CD4-positive, alpha-beta T cell treated with Interleukin-17A for 1 hour (primary cell): ENCODE measurements around the gene EED.
"Not testable (repeated sequence)": the region's sequence is repeated elsewhere in the genome, so short reads cannot be mapped to it uniquely, and the experiment has no call there.

ENCODE experiments used
- DNase-seq: peaks from one replicate; pipeline ENCODE4 v3.0.0-alpha.2; 2020

EED gene

GRCh38 chr11:86249307-86250098 lies 5.0 kb downstream of the EED start:
- DNase-seq: no peak

- peak; percentile 19 for DNase-seq
Measured at GRCh38 chr11:86251345-86251744, 6.8 kb downstream of the EED start.

GRCh38 chr11:86255896-86256295 lies 11.3 kb downstream of the EED start:
- no peak for DNase-seq

- DNase-seq: no peak
Measured at GRCh38 chr11:86256608-86257007, 12.1 kb downstream of the EED start.

GRCh38 chr11:86257446-86257845 lies 12.9 kb downstream of the EED start:
- DNase-seq: no peak

- no peak for DNase-seq
Measured at GRCh38 chr11:86259730-86260129, 15.2 kb downstream of the EED start.

GRCh38 chr11:86261328-86261727 lies 16.8 kb downstream of the EED start:
- no peak for DNase-seq

- no peak for DNase-seq
Measured at GRCh38 chr11:86262387-86262786, 17.8 kb downstream of the EED start.

GRCh38 chr11:86264649-86265048 lies 20.1 kb downstream of the EED start:
- no peak for DNase-seq

GRCh38 chr11:86265194-86265593 lies 20.6 kb downstream of the EED start:
- DNase-seq: no peak

- DNase-seq: no peak
Measured at GRCh38 chr11:86269645-86270044, 25.1 kb downstream of the EED start.

GRCh38 chr11:86274503-86274902 lies 29.9 kb downstream of the EED start:
- no peak for DNase-seq

- no peak for DNase-seq
Measured at GRCh38 chr11:86274999-86275398, 30.4 kb downstream of the EED start.

- no peak for DNase-seq
Measured at GRCh38 chr11:86275493-86276370, 31.2 kb downstream of the EED start.

- no peak for DNase-seq
Measured at GRCh38 chr11:86277741-86278140, 33.2 kb downstream of the EED start.

- DNase-seq: no peak
Measured at GRCh38 chr11:86278226-86278625, 33.7 kb downstream of the EED start.

GRCh38 chr11:86279747-86280146 lies 35.2 kb downstream of the EED start:
- no peak for DNase-seq

- no peak for DNase-seq
Measured at GRCh38 chr11:86287468-86287796, 42.9 kb downstream of the EED start.

GRCh38 chr11:86288776-86289507 lies 44.4 kb downstream of the EED start:
- no peak for DNase-seq

GRCh38 chr11:86289508-86290280 lies 45.1 kb downstream of the EED start:
- not testable (repeated sequence) for DNase-seq

- DNase-seq: peak; percentile 70
Measured at GRCh38 chr11:86291466-86292262, 47.1 kb downstream of the EED start.
